GM12872 (cell line): ENCODE data around the gene HOXC10.

Source experiments
- CTCF ChIP-seq: IDR thresholded peaks from 3 replicates; pipeline ENCODE4 v1.5.1; 2011; ENCODE audit warnings: low read depth, mild to moderate bottlenecking, low read length, moderate library complexity; ENCODE audit not compliant: insufficient read depth

HOXC10 gene

GRCh38 chr12:53993162-53994008, 8.4 kb downstream of the HOXC10 start:
- TF ChIP-seq CTCF = no peak

GRCh38 chr12:53994009-53994263, 9.0 kb downstream of the HOXC10 start:
- TF ChIP-seq CTCF = no peak

GRCh38 chr12:53994264-53995001, 9.5 kb downstream of the HOXC10 start:
- TF ChIP-seq CTCF = no peak

- TF ChIP-seq CTCF = no peak
Measured at GRCh38 chr12:53995002-53995377, 10.0 kb downstream of the HOXC10 start.

- TF ChIP-seq CTCF = no peak
Measured at GRCh38 chr12:53995378-53996239, 10.7 kb downstream of the HOXC10 start.

- TF ChIP-seq CTCF = no peak
Measured at GRCh38 chr12:53996240-53997203, 11.6 kb downstream of the HOXC10 start.
